HL-60/S4 treated with retinoic acid at 250 ng/mL for 4 days and 3 days (cell line): Measurements from ENCODE around the gene DLGAP1.
"Not testable (repeated sequence)": the region's sequence is repeated elsewhere in the genome, so short reads cannot be mapped to it uniquely, and the experiment has no call there.

Source experiments
- in situ Hi-C: fragments of 300-500 bp; cut with MboI; formaldehyde crosslinking; loops from 2 replicates; pipeline ENCODE4 v1.7.0; 2022; ENCODE audit warnings: low sequenced_read_pairs

Gene DLGAP1

GRCh38 chr18:3619746-3620145 lies 835.4 kb downstream of the DLGAP1 start:
- in situ Hi-C loops = no loop called here

DNA sequence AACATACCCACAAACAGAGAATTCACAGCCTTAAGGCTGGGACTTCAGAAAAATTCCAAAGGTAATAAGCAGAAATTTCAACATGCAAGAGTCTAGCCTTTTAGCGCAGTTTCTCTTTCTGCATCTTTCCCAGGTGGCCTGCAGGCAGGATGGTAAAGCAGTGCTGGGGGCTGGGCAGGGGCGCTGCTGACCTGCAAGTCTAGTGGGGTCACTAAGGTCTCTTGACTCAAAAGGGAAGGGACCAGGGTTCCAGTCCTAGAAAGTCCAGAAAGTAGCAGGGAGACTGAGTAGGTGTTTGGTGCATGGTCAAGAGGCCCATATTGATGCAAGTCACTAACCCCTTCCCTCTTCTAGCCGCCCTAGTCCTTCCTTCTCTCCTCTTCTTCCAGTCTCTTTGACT lies 835.9 kb downstream of the DLGAP1 start:
- in situ Hi-C loops = no loop called here

DNA sequence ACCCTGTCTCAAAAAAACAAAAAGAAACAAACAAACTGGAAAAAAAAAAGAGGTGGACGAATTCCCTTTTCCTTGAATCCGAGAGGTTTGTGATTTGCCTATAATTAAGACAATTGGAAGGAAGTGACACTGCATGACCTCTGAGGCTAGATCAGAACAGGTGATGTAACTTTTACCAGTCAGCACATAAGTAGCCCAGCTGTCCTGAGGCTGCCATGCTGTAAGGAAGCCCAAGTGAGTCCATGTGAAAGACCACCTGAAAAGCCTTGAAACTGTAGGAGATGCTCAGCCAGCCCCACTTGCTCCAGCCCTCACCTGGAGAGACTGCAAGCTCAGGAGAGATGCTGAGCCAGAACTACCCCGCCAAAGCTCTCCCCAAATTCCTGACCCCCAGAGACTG lies 838.4 kb downstream of the DLGAP1 start:
- in situ Hi-C loops = no loop called here

- in situ Hi-C loops = no loop called here
Observed at GRCh38 chr18:3616142-3616541, 839.0 kb downstream of the DLGAP1 start.

- in situ Hi-C loops = no loop called here
Observed at GRCh38 chr18:3615374-3615985, 839.6 kb downstream of the DLGAP1 start.

DNA sequence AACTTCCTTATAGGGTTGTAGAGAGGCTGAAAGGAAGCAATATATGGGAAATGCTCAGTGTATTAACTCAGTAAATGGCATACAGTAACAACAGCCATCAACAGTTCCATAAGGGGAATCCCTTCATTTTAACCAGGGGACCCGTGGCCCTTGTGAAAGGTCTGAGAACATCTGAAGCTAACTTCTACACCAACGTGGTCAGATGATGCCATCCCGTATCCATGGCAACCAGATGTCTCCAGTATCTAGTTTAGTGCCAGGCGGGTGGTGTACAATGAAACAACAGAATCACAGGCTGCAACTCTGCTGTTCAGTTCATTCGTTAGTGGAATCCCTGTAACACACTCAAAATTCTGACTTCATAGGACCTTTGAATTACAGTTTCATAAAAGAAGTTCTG lies 842.8 kb downstream of the DLGAP1 start:
- in situ Hi-C loops = no loop called here

- in situ Hi-C loops = no loop called here
Observed at GRCh38 chr18:3611313-3612090, 843.6 kb downstream of the DLGAP1 start.

DNA sequence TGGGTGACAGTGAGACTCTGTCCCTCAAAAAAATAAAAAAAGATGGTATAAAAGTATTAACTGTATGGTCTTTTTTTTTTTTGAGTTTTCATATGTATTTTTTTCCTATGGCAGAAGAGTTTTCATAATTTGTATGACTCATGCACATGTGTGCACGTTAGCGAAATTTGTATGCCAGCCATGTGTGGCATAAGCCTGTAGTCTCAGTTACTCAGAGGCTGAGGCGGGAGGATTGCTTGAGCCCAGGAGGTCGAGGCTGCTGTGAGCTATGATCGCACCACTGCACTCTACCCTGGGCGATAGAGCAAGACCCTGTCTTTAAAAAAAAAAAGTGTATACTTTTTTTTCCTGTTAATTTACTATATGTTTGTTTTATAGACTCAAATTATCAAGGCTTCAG lies 844.3 kb downstream of the DLGAP1 start:
- in situ Hi-C loops = no loop called here

DNA sequence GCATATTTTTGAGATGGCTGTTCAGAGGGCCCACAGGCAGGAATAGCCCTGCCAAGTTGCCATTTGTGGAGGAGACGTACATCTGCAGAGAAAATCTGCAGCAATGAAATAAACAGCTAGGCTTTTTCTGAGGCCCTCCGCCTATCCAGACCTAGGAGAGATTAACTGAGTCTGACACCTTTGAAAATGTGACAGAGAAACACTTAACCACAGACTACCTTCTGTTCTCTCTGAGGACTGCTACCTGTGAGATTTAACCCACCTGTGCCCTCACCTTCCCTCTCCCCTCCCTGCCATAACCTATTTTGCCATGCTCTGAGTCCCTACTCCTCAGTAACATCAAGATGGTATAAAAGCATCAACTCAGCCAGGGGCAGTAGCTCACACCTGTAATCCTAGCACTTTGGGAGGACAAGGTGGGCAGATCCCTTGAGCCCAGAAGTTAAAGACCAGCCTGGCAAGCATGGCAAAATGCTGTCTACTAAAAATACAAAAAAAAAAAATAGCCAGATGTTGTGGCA lies 844.9 kb downstream of the DLGAP1 start:
- in situ Hi-C loops = no loop called here

DNA sequence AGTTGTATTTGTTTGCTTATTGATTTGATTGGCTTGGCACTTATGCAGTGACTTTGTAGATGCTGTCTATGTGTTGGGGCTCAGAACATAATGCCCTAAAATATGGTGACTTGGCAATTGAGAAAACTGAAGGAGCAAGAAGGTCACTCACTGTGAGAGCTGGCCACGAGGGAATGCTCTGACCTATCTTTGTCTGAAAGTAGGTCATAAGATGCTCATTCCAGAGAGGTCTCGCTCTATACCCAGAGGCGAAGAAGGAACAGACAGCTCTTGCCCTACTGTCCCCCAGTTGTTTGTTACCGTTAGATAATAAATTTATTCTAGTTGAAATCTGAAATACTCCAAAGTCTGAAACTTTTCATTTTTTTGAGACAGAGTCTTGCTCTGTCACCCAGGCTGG lies 846.6 kb downstream of the DLGAP1 start:
- in situ Hi-C loops = no loop called here

- in situ Hi-C loops = not testable (repeated sequence)
Observed at GRCh38 chr18:3608099-3608453, 847.0 kb downstream of the DLGAP1 start.

- in situ Hi-C loops = no loop called here
Observed at GRCh38 chr18:3607309-3608098, 847.6 kb downstream of the DLGAP1 start.

DNA sequence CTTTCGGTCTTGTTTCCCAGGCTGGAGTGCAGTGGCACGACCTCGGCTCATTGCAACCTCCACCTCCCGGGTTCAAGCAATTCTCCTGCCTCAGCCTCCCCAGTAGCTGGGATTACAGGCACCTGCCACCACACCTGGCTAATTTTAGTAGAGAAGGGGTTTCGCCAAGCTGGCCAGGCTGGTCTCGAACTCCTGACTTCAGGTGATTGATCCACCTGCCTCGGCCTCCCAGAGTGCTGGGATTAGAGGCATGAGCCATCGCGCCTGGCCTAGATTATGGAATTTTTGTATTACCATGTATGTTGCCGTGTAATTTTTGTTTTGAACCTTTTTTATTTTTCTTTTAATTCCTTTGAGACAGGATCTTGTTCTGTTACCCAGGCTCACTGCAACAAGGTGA lies 848.2 kb downstream of the DLGAP1 start:
- in situ Hi-C loops = not testable (repeated sequence)

- in situ Hi-C loops = no loop called here
Observed at GRCh38 chr18:3605954-3606443, 849.1 kb downstream of the DLGAP1 start.

- in situ Hi-C loops = no loop called here
Observed at GRCh38 chr18:3605486-3605952, 849.6 kb downstream of the DLGAP1 start.

DNA sequence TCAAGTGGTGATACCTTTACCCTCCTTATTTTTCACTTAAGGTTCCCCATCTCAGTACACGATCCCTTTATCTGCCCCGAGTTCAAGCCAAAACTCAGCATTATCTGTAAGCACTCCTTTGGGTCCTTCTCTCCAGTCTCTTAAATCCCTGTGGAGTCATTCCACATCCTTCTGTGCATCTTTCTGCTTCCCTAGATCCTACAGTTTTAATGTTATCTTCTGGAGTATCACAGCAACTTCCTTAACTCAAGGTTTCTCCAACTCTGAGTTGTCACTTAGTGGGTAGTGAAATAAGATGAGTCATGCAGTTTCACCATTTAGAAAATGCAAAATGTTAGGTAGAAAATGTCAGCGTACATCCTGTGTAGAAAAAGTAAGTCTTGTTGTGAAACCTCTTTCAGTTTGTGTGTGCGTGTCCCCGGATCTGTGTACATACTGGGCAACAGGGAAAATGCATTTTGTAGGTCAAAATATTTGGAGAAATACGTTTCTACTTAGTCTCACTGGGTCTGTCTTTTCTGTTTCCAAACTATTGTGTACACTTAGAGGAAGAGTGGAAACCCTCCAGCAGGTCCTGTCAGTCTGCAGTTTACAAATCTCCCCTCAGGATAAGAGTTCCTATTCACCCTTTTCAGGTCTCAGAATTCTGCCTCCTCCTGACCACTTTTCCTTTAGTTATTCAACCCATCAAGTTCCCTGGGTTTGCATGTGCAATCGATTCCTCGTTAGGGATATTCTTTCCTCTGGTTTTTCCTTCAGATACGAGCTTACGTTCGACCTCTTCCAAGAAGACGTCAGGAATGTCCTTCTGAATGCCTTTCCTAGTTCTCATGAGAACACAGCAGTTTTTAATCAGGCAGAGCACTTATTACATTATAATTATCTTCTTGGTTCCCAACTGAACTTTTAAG lies 850.4 kb downstream of the DLGAP1 start:
- in situ Hi-C loops = no loop called here

DNA sequence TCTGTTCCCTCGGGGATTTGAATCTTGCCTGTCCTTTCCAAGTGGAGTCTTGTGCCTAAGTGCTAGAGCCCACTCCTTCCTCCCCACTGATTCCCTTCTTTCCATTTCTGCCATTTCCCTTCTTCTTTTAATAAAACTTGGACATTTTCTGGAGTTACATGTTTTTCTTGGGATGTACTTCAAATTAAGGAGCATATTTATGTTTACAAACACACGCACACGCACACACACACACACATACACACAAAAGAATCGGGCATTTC lies 850.9 kb downstream of the DLGAP1 start:
- in situ Hi-C loops = no loop called here

GRCh38 chr18:3603421-3604234 lies 851.5 kb downstream of the DLGAP1 start:
- in situ Hi-C loops = no loop called here

GRCh38 chr18:3601106-3601755 lies 853.9 kb downstream of the DLGAP1 start:
- in situ Hi-C loops = not testable (repeated sequence)
